Mesodermal cell (in vitro differentiated cells): ENCODE results near the gene IGFL1.
"Not testable (repeated sequence)": the region's sequence is repeated elsewhere in the genome, so short reads cannot be mapped to it uniquely, and the experiment has no call there.

Source experiments
- H3K27ac ChIP-seq: 2 replicates; pipeline ENCODE4 v1.7.0; 2013; ENCODE audit warnings: mild to moderate bottlenecking, low read depth, low read length, moderate library complexity; ENCODE audit not compliant: severe bottlenecking
- H3K36me3 ChIP-seq: 2 replicates; pipeline ENCODE4 v1.7.1; 2013; ENCODE audit warnings: mild to moderate bottlenecking, low read length, moderate library complexity; ENCODE audit not compliant: control insufficient read depth, insufficient read depth
- H3K4me1 ChIP-seq: one replicate; pipeline ENCODE4 v1.7.1; 2013; ENCODE audit warnings: mild to moderate bottlenecking, low read length; ENCODE audit not compliant: insufficient read depth, control insufficient read depth, poor library complexity, severe bottlenecking
- H3K4me3 ChIP-seq: 2 replicates; pipeline ENCODE4 v1.7.0; 2013; ENCODE audit warnings: low read length, control low read depth, mild to moderate bottlenecking; ENCODE audit not compliant: insufficient read depth, poor library complexity, severe bottlenecking; ENCODE audit errors: extremely low read depth
- H3K9me3 ChIP-seq: 2 replicates; pipeline ENCODE4 v1.7.1; 2013; ENCODE audit warnings: mild to moderate bottlenecking, low read length, moderate library complexity; ENCODE audit not compliant: control insufficient read depth
- WGBS, 2 experiments: methylation state at CpG; one replicate each; pipeline ENCODE4 v1.1.5; 2013; ENCODE audit warnings: missing lambda C conversion rate in 2 of 2; ENCODE audit not compliant: insufficient coverage in 2 of 2; 5-methylcytosine and 5-hydroxymethylcytosine counted together

Gene IGFL1

GRCh38 chr19:46243081-46243654 is 13.6 kb downstream of the IGFL1 start:
- H3K9me3 ChIP-seq, H3K27ac ChIP-seq, H3K4me3 ChIP-seq, H3K4me1 ChIP-seq, H3K36me3 ChIP-seq: not testable (repeated sequence)
- 77 to 97% methylated on average over 3 to 4 of the region's 6 CpGs for WGBS, 2 experiments

GRCh38 chr19:46250076-46250735 is 20.7 kb downstream of the IGFL1 start:
- Histone ChIP-seq H3K9me3 (no peaks in the 10 kb centered on the region), H3K4me1 (no peaks in the 10 kb centered on the region), H3K27ac (no peak overlapping the region), H3K36me3 (no peaks in the 10 kb centered on the region), H3K4me3 (no peak overlapping the region)
- 90 to 91% methylated on average over 2 of the region's 3 CpGs for WGBS, 2 experiments

GRCh38 chr19:46251416-46251815 is 21.9 kb downstream of the IGFL1 start:
- WGBS, 2 experiments: 0 to 63% methylated on average over 1 to 3 of the region's 5 CpGs
- H3K36me3 ChIP-seq: no peaks in the 10 kb centered on the region
- H3K4me1 ChIP-seq: no peaks in the 10 kb centered on the region
- no peak overlapping the region for H3K27ac ChIP-seq
- no peak overlapping the region for H3K4me3 ChIP-seq
- H3K9me3 ChIP-seq: no peaks in the 10 kb centered on the region

GRCh38 chr19:46254776-46255175 is 25.2 kb downstream of the IGFL1 start:
- WGBS, 2 experiments: 100% methylated on average over 3 of the region's 4 CpGs; no CpG with 5 or more reads in 1 of the 2 experiments
- H3K36me3 ChIP-seq: no peaks in the 10 kb centered on the region

GRCh38 chr19:46256855-46257254 is 27.3 kb downstream of the IGFL1 start:
- no peaks in the 10 kb centered on the region for H3K9me3 ChIP-seq
- 88 to 90% methylated on average over 4 to 6 of the region's 8 CpGs for WGBS, 2 experiments
- no peak overlapping the region for H3K4me3 ChIP-seq
- no peaks in the 10 kb centered on the region for H3K36me3 ChIP-seq
- H3K27ac ChIP-seq: no peak overlapping the region
- no peaks in the 10 kb centered on the region for H3K4me1 ChIP-seq

More at GRCh38 chr19:46254776-46255175, 25.2 kb downstream of the IGFL1 start:
- Histone ChIP-seq H3K9me3 (no peaks in the 10 kb centered on the region), H3K4me1 (no peaks in the 10 kb centered on the region), H3K4me3 (no peak overlapping the region), H3K27ac (no peak overlapping the region)

GRCh38 chr19:46261501-46261900 is 32.0 kb downstream of the IGFL1 start:
- not testable (repeated sequence) for H3K9me3 ChIP-seq, H3K4me3 ChIP-seq, H3K27ac ChIP-seq, H3K4me1 ChIP-seq, H3K36me3 ChIP-seq
- 100% methylated on average over 2 of the region's 7 CpGs for whole genome bisulfite sequencing, 2 experiments

- H3K36me3 ChIP-seq, H3K4me3 ChIP-seq, H3K27ac ChIP-seq, H3K9me3 ChIP-seq, H3K4me1 ChIP-seq: not testable (repeated sequence)
- 86 to 91% methylated on average over 1 to 6 of the region's 11 CpGs for WGBS, 2 experiments
These were observed 33.2 kb downstream of the IGFL1 start for GRCh38 chr19:46262684-46263296.

- H3K4me3 ChIP-seq, H3K4me1 ChIP-seq, H3K9me3 ChIP-seq, H3K27ac ChIP-seq, H3K36me3 ChIP-seq: not testable (repeated sequence)
- WGBS, 2 experiments: 79 to 83% methylated on average over 4 to 5 of the region's 5 CpGs
These were observed 35.3 kb downstream of the IGFL1 start for GRCh38 chr19:46264801-46265200.

- 34 to 39% methylated on average over 8 to 9 of the region's 10 CpGs for WGBS, 2 experiments
- H3K4me1 ChIP-seq: no peaks in the 10 kb centered on the region
- H3K4me3 ChIP-seq: no peak overlapping the region
- H3K27ac ChIP-seq: no peak overlapping the region
- no peaks in the 10 kb centered on the region for H3K9me3 ChIP-seq
- no peaks in the 10 kb centered on the region for H3K36me3 ChIP-seq
These were observed 35.8 kb downstream of the IGFL1 start for GRCh38 chr19:46265217-46265828.

GRCh38 chr19:46269101-46269500 is 39.6 kb downstream of the IGFL1 start:
- no peak overlapping the region for H3K4me3 ChIP-seq
- H3K27ac ChIP-seq: no peak overlapping the region
- 89% methylated on average over 3 of the region's 7 CpGs; no CpG with 5 or more reads in 1 of the 2 experiments for WGBS, 2 experiments
- H3K9me3 ChIP-seq: no peaks in the 10 kb centered on the region
- H3K4me1 ChIP-seq: peaks cover 20% of the 10 kb centered on the region
- no peaks in the 10 kb centered on the region for H3K36me3 ChIP-seq
